SIG-M5 treated with dmso at 0.1 percent for 504 hours (cell line): ENCODE data around the gene CENPB.
"Not testable (repeated sequence)": the region's sequence is repeated elsewhere in the genome, so short reads cannot be mapped to it uniquely, and the experiment has no call there.

Experiments
- DNase-seq: peaks from one replicate; lab custom pipeline; 2025; ENCODE audit not compliant: unreplicated experiment; lab: John Stamatoyannopoulos, UW

CENPB gene, protein sequence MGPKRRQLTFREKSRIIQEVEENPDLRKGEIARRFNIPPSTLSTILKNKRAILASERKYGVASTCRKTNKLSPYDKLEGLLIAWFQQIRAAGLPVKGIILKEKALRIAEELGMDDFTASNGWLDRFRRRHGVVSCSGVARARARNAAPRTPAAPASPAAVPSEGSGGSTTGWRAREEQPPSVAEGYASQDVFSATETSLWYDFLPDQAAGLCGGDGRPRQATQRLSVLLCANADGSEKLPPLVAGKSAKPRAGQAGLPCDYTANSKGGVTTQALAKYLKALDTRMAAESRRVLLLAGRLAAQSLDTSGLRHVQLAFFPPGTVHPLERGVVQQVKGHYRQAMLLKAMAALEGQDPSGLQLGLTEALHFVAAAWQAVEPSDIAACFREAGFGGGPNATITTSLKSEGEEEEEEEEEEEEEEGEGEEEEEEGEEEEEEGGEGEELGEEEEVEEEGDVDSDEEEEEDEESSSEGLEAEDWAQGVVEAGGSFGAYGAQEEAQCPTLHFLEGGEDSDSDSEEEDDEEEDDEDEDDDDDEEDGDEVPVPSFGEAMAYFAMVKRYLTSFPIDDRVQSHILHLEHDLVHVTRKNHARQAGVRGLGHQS

DNA sequence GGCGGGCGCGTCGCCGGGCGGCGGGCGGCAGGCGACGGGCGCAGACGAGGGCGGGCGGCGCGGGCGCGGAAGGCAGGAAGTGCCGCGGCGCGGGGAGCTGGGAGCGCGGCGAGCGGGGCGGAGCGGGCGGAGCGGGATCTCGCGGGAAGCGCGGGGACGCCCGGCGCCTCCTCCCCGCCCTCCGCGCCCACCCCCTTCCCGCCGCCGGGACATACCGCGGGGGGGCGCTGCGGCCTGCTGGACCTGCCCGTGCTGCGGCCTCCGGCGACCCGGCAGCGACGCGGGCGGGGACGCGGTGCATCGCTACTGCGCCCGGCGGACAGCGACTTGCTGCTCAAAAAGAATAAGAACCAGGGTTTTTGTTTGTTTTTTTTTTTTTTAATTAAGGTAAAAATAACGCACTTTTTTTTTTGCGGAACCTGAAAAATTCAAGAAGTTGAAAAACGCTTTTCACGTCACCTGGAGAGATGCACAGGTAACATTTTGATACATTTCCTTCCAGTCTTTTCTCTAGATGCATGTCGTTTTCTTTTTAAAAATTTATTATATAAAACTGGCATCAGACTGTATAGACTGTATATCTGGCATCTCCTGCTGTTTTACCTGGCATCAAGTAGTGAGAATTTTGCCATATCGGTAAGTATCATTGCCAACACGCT, at the start of gene CENPB:
CENPB (minus strand) TSS at position 76 of the 659 bp plus-strand sequence. CDS start 257 bp downstream, outside the sequence.
- peak; percentile 89 for DNase-seq

GRCh38 chr20:3836132-3836531, 49.6 kb upstream of the CENPB start:
- DNase-seq = no peak

- not testable (repeated sequence) for DNase-seq
These were observed 43.4 kb upstream of the CENPB start for GRCh38 chr20:3829891-3830290.

DNA sequence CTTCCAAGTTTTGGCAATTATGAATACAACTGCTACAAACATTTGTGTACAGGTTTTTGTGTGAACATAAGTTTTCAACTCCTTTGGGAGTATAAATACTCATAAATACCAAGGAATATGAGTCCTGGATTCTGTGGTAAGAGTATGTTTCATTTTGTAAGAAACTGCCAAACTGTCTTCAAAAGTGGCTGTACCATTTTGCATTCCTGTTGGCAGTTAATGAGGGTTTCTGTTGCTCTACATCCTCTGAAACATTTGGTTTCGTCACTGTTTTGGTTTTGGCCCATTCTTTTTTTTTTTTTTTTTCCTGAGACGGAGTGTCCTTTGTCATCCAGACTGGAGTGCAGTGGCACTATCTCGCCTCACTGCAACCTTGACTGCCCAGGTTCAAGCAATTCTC, 42.3 kb upstream of the CENPB start:
- no peak for DNase-seq

DNA sequence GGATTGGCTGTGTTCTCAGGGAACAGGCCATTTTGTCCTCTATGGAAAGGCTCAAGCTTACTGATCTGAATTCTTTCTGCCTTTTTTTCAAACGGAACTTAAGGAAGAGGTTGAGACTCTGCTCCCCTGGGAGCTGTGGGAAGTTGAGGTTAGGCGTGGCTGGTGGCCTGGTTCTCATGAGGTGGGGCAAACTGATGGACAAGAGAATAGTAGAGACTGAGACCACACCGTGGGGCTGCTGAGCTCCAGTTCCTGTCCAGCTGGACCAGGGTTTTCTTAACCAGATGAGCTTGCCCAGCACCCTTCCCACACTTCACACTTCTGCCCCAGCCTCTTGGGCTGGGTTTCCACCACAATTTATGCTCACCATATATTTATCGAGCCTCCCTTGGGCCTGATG, 39.9 kb upstream of the CENPB start:
- no peak for DNase-seq

GRCh38 chr20:3825526-3825925, 39.0 kb upstream of the CENPB start:
- no peak for DNase-seq

- DNase-seq = no peak
These were observed 37.3 kb upstream of the CENPB start for GRCh38 chr20:3823881-3824280.

DNA sequence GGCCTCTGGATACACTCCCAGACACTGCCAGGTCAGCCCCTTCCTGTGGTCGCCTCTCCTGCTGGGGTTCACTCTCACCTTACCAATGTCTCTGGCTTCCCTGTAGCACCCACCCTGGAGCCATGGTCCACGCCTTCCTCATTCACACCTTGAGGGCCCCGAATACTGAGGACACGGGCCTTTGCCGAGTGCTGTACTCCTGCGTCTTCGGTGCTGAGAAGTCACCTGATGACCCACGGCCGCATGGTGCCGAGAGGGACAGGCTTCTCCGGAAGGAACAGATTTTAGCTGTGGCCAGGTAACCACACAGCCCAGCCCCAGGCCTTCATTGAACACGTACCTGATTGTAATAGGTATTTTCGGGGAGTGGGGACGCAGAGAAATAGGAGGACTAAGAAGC, 35.5 kb upstream of the CENPB start:
- DNase-seq = no peak

DNA sequence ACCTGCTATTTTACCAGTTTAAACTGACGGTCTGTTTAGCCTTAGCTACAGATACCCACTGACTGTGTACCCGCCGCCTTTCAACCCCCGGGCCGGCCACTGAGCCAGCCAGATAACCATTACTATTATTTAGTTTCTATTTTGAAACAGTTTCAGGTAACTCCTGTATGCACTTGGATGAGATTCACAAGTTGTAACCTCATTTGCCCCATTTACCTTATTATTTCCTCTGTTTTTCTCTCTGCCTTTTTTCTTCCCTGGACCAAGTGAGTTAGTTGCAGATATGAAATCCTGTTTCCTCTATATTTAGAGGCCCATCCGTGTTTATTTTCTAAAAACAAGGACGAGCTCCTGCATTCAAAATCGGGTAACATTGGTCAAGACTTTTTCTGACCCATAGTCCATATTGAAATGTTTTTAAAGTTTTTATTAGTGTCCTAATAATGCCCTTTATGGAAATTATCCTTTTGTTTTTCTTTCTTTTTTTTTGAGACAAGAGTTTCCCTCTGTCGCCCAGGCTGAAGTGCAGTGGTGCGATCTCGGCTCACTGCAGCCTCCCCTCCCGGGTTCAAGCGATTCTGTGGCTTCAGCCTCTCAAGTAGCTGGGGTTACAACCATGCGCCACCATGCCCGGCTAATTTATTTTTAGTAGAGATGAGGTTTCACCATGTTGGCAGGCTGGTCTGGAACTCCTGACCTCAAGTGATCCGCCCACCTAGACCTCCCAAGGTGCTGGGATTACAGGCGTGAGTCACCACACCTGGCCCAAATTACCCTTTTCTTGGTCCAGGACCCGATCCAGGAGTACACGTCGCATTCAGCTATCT, 34.6 kb upstream of the CENPB start:
- DNase-seq = no peak

- DNase-seq = peak; percentile 93
These were observed 33.7 kb upstream of the CENPB start, which contains the start of gene AP5S1 for GRCh38 chr20:3820048-3820900. TSS of gene AP5S1 (plus strand) at chr20:3820547. CDS start at chr20:3822118, 1,571 bp downstream.

- DNase-seq = no peak
These were observed 33.0 kb upstream of the CENPB start for GRCh38 chr20:3819411-3820047.

DNA sequence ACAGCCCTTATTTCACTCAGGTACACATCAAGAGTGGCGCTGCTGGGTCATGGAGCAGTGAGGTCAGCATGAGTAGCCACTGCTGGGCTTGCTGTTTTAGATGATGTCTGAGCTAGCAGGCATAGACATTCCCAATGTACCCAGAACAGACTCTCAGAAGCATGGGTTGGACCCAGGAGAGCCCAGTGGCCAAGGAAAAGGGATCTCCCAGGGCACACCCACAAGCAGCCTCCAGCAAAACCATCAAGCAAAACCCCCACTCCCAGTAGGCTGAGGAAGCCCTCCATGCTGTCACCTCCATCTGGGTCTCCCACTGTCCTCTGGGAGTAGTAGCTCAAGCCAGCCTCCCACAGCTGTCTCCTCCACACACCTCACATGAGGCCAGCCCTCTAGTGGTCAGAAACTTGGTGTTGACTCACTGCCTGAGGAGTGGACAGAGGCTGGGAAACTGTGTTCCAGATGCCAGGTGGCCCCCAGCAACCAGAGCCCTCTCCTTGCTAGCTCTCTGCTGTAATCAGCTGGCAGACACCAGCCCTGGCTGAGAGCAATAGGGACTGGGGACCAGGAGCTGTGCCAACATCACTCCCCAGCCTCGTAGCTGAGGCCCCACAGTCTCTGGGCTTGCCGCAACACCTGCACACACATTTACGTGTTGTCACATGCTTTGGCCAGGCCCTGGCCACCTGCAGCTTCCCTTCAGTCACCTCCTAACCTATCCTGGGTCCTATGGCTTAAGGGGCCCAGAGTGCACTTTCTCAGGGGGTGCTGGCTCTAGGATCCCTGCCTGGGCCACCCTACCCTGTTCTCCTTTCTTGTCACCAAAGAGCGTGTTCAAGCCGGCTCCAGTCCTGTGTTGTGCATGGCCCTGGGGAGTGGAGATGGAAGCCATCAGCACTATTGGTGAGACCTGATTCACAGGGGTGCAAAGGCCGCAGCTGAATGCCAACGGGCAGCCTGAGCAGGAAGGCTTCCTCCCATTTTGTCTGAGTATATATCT, 31.9 kb upstream of the CENPB start:
- peak; percentile 53 for DNase-seq

DNA sequence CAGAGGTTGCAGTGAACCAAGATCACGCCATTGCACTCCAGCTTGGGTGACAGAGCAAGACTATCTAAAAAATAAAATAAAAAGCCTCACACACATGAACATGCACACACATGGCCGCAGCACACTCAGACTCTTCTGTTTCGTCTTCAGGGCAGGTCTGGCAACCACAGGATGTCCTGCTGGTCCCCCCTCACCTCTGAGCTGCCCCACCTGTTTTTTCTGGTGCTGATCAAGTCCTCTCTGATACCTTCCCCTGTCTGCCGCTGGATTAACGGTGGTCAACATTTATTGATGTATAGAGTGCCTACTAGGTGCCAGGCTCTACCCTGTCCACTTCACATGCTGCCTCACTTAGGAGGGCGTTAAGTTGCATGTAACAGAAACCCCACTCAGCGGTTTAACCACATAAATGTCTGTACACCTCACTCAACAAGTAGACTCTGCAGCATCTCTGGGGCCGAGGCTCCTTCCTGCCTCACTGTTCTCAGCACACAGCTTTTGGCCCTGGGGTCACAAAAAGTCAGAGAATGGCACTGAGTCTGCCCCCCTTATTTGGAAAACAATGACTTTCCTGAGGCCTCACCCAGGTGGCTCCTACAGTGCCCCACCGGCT, 29.3 kb upstream of the CENPB start:
- DNase-seq = no peak

DNA sequence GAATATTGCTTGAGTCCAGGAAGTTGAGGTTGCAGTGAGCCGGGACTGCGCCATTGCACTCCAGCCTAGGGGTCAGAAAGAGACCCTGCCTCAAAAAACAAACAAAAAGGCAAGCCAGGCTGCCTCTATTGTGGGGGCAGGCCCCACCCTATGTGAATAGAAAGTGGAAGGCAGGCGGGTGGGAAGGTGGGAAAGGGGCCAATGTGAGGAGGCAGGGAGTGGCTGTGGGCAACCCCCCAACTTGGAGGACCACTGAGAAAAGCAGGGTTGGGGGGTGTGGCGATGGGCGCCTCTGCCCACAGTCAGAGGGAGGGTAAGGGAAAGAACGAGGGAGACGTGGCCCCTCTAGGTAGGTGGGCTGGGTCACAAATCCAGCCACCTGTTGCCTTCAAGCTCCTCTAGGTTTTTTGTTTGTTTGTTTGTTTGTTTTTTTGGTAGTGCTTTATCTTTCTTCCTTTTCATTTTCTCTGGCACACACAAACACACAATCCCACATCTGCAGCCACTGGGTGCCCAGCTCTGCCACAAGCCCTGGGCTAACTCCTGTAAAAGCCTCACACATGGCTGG, 28.5 kb upstream of the CENPB start:
- no peak for DNase-seq

DNA sequence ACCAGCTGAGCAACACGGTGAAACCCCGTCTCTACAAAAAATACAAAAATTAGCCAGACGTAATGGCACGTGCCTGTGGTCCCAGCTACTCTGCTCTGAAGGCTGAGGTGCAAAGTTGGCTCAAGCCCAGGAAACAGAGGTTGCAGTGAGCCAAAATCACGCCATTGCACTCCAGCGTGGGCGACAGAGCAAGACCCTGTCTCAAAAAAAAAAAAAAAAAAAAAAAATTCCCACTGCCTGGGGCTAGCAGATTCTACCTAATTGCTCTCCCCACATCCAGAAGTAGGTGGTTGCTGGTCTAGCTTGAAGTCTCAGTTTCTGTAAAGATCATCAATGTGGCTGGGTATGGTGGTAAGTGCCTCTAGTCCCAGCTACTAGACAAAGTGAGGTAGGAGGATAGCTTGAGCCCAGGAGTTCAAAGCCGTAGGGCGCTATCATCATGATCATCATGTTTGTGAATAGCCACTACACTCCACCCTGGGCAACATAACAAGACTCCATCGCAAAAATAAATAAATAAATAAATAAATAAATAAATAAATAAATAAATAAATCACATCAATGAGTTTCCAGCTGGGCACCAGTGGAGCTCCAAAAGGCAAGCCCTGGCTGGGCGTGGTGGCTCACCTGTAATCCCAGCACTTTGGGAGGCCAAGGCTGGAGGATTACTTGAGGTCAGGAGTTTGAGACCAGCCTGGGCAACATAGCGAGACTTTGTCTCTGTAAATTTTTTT, 27.5 kb upstream of the CENPB start:
- DNase-seq = no peak

GRCh38 chr20:3812975-3813847, 26.7 kb upstream of the CENPB start:
- no peak for DNase-seq
